ENCODE measurements around the gene C8A.

The C8A gene

DNA sequence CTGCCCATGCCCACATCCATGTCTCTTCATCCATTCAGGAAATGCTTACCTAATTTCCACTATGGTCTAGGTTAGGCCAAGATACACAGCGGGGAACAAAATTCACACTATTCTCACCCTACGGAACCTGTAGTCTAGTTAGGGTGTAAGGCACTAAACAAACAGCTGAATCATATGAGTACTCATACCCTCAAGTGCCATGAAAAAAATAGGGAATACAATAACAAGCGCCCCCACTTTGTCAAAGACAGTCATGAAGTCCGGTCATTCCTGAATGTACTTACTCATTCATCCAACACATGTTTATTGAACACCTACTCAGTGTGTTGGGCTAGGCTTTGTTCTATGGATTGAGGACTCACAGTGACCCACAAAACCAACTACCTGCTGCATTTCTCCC is 29.2 kb upstream of the C8A start:
- Mint-ChIP-seq H3K4me1 (no peaks in the 10 kb centered on the region), H3K9me3 (no peaks in the 10 kb centered on the region), H3K27me3 (peaks cover 40% of the 10 kb centered on the region), H3K27ac (ENCODE audit: low read depth) (no peak overlapping the region), H3K4me3 (no peak overlapping the region), H3K36me3 (ENCODE audit: insufficient read depth) (peaks cover 2% of the 10 kb centered on the region)
- DNase-seq (ENCODE audit: low spot score in 2 of 2) (no peak), ATAC-seq (replicated peaks; ENCODE audit: extremely low read depth, poor library complexity, severe bottlenecking) (no peak)

DNA sequence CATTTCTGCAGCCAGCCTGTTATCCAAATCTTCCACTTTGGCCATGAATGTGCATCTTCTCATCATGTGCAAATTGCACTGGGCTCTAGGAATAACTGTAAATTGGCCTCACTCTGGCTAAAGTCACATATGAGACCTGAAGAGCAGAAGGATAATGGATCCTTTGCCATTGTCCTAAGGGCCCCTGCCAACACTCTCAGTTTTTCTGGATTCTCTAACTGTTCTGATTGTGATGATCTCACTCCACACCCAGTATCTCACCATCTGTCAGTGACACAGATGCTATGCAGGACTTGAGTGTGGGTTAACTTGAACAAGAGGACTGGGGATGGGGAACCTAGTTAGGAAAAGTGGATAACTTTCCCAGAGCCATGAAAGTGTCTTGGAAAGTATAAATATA is 26.9 kb upstream of the C8A start:
- Mint-ChIP-seq H3K27ac (ENCODE audit: low read depth) (no peak overlapping the region), H3K4me1 (peaks cover 10% of the 10 kb centered on the region), H3K9me3 (no peaks in the 10 kb centered on the region), H3K4me3 (no peak overlapping the region), H3K36me3 (ENCODE audit: insufficient read depth) (peaks cover 2% of the 10 kb centered on the region), H3K27me3 (peaks cover 51% of the 10 kb centered on the region)
- no peak for DNase-seq (ENCODE audit: low spot score in 2 of 2)
- ATAC-seq (replicated peaks; ENCODE audit: extremely low read depth, poor library complexity, severe bottlenecking): no peak

DNA sequence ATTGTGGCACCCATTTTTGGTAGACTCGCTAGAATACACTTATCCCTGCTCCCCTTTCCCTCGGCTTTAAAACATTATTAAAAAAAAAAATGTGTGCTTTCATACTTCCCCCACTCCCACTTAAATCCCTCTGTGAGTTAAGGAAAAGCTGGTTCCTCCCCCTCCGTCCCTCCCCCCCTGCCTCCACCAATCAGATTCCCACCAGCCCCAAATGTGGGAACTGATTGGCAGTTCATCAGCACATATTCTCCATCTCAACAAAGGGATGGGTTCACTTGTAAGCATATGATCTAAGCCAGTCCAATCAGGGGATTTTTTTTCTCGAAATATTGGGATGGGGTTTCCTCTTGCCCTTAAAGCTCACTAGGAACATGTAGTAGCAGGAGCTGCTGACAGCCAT is 24.5 kb upstream of the C8A start:
- Mint-ChIP-seq H3K27me3 (peaks cover 44% of the 10 kb centered on the region), H3K4me3 (no peak overlapping the region), H3K36me3 (ENCODE audit: insufficient read depth) (peaks cover 2% of the 10 kb centered on the region), H3K9me3 (no peaks in the 10 kb centered on the region), H3K4me1 (peaks cover 10% of the 10 kb centered on the region), H3K27ac (ENCODE audit: low read depth) (no peak overlapping the region)
- DNase-seq (ENCODE audit: low spot score in 2 of 2): no peak
- ATAC-seq (replicated peaks; ENCODE audit: extremely low read depth, poor library complexity, severe bottlenecking): no peak

DNA sequence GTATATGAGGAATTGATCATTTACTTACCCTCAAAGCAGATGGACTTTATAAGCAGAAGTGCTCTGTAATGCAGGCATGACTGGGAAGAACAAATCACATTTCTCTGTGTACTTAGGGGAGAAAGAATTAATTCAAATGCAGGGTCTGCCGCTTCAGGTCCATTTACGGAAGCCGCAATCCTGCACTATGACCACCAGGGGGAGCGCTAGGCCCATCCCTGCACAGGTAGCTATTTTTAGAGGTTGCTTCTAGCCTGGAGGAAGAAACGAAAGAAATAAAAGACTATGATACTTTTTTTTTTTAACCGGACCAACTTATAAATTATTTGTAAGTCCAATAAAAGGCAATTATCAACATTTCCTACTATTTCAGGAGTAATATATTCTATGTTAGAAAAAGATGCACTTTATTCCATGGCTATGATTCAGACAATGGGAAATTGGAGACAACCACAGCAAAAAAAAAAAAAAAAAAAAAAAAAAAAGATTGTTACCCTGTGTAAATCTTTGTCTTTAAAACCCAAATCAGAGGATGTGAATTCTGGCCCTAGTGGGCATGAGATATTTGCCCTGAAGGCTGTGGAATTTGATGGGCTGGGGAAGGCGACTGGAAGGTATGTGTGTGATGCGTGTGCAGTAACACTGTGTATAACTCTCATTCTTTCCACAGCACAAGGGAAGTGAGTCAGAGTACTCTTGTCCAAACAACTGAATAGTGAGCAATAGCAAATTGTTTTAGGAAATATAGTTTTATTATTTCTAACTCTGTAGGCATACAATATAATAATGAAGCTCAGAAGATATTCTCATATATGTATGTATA is 22.5 kb upstream of the C8A start:
- Mint-ChIP-seq H3K27ac (ENCODE audit: low read depth) (no peak overlapping the region), H3K4me3 (no peak overlapping the region), H3K9me3 (no peaks in the 10 kb centered on the region), H3K36me3 (ENCODE audit: insufficient read depth) (peaks cover 2% of the 10 kb centered on the region), H3K4me1 (peaks cover 10% of the 10 kb centered on the region), H3K27me3 (peaks cover 29% of the 10 kb centered on the region)
- ATAC-seq (replicated peaks; ENCODE audit: extremely low read depth, poor library complexity, severe bottlenecking) (peak; percentile 71), DNase-seq (ENCODE audit: low spot score in 2 of 2) (peak; percentile 42 to 54)

DNA sequence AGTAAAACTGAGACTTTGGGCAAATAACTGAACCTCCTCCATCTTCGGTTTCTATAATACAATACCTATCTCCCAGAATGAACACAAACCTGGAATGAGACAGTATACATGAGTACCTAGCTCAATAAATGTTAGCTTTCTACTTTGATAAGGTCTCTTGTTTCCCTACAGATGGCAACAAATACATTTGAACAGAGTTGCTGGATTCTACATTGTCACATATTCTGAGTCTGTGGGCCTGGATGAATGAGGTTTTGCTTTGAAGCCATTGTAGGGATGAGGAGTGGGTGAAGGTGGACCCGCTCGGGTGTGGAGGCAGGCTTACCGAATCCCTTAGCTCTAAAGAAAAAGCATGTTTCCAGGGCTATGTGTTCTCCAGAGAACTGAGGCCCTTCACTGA is 21.5 kb upstream of the C8A start:
- H3K36me3 Mint-ChIP-seq (ENCODE audit: insufficient read depth): peaks cover 2% of the 10 kb centered on the region

DNA sequence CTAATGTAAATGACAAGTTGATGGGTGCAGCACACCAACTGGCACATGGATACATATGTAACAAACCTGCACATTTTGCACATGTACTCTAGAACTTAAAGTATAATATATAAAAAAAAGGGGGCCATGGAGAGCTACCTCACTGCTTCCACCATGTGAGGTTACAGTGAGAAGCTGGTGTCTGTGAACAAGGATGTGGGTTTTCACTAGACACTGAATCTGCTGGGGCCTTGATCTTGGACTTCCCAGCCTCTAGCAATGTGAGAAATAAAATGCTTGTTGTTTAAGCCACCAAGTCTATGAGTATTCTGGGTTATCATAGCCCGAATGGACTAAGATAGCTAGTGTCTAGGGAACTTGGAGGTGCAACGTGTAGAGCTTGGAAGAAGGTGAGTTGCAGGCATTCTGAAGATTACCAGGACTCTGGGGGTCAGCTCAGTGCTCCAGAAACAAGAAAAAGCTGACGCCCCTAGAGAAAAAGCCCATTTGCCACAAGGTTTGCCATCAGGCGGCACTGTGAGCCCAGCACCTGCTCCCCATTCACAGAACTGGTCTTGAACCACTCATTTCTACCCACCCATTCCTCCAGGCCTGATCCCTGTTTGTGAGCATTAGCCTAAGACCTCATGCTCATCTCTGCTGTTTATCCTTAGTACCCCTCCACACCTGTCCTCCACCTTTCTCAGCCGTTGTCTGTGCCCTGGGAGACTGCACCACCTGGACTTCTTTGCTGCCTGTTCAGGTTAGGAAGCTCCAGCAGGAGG is 20.3 kb upstream of the C8A start:
- peaks cover 2% of the 10 kb centered on the region for H3K36me3 Mint-ChIP-seq (ENCODE audit: insufficient read depth)
- H3K9me3 Mint-ChIP-seq: no peaks in the 10 kb centered on the region
- H3K4me3 Mint-ChIP-seq: no peak overlapping the region
- H3K27me3 Mint-ChIP-seq: peaks cover 22% of the 10 kb centered on the region
- peaks cover 10% of the 10 kb centered on the region for H3K4me1 Mint-ChIP-seq
- no peak overlapping the region for H3K27ac Mint-ChIP-seq (ENCODE audit: low read depth)
- DNase-seq (ENCODE audit: low spot score in 2 of 2) (no peak), ATAC-seq (replicated peaks; ENCODE audit: extremely low read depth, poor library complexity, severe bottlenecking) (no peak)

More for the DNA sequence above, 21.5 kb upstream of the C8A start:
- peaks cover 28% of the 10 kb centered on the region for H3K27me3 Mint-ChIP-seq
- no peak for ATAC-seq (replicated peaks; ENCODE audit: extremely low read depth, poor library complexity, severe bottlenecking)
- no peak overlapping the region for H3K27ac Mint-ChIP-seq (ENCODE audit: low read depth)
- no peak for DNase-seq (ENCODE audit: low spot score in 2 of 2)
- peaks cover 10% of the 10 kb centered on the region for H3K4me1 Mint-ChIP-seq
- H3K4me3 Mint-ChIP-seq: no peak overlapping the region
- H3K9me3 Mint-ChIP-seq: no peaks in the 10 kb centered on the region

DNA sequence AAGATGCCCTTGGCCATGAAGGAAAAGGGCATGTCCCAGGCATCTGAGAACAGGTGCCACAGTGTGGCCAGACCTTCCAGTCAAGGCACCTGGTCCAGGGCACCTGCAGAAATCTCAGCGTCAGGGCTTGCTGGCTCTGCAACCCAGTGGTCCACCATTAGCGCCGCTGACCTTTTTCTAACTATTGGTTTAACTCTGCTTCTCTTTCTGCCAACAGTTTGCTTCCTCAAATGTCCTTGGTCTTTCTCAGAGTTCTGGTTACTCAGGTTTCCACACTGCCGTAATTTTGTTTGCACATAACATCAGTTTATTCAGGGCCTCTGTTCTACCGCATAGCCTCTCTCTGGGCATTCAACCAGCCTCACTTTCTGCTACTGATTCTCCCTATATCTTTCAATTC is 18.9 kb upstream of the C8A start:
- ATAC-seq (replicated peaks; ENCODE audit: extremely low read depth, poor library complexity, severe bottlenecking) (no peak), DNase-seq (ENCODE audit: low spot score in 2 of 2) (no peak)
- H3K27me3 Mint-ChIP-seq: peaks cover 27% of the 10 kb centered on the region
- no peaks in the 10 kb centered on the region for H3K9me3 Mint-ChIP-seq
- no peak overlapping the region for H3K27ac Mint-ChIP-seq (ENCODE audit: low read depth)
- H3K4me1 Mint-ChIP-seq: peaks cover 10% of the 10 kb centered on the region
- H3K36me3 Mint-ChIP-seq (ENCODE audit: insufficient read depth): no peaks in the 10 kb centered on the region
- H3K4me3 Mint-ChIP-seq: no peak overlapping the region

DNA sequence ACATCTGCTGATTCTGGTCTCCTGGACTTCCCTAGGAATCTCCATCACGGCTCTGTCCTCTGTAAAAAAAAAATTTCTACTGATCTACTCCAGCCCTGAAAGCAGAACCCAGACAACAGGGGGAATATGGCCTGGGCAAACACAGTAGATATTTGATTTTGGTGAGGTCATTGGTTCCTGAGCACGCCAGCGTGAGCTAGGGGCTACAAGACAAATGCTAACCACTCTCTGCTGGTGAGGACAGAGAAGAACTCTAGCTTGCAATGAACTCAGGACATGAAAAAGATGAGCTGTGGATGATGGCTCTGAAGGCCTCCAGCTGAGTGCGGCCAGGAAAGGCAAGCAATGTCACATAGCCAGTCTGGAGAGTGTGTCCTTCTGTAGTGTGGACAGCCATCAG is 18.2 kb upstream of the C8A start:
- Mint-ChIP-seq H3K36me3 (ENCODE audit: insufficient read depth) (no peaks in the 10 kb centered on the region), H3K9me3 (no peaks in the 10 kb centered on the region), H3K27ac (ENCODE audit: low read depth) (no peak overlapping the region), H3K4me3 (no peak overlapping the region), H3K27me3 (peaks cover 21% of the 10 kb centered on the region), H3K4me1 (peaks cover 10% of the 10 kb centered on the region)
- no peak for DNase-seq (ENCODE audit: low spot score in 2 of 2)
- ATAC-seq (replicated peaks; ENCODE audit: extremely low read depth, poor library complexity, severe bottlenecking): no peak

DNA sequence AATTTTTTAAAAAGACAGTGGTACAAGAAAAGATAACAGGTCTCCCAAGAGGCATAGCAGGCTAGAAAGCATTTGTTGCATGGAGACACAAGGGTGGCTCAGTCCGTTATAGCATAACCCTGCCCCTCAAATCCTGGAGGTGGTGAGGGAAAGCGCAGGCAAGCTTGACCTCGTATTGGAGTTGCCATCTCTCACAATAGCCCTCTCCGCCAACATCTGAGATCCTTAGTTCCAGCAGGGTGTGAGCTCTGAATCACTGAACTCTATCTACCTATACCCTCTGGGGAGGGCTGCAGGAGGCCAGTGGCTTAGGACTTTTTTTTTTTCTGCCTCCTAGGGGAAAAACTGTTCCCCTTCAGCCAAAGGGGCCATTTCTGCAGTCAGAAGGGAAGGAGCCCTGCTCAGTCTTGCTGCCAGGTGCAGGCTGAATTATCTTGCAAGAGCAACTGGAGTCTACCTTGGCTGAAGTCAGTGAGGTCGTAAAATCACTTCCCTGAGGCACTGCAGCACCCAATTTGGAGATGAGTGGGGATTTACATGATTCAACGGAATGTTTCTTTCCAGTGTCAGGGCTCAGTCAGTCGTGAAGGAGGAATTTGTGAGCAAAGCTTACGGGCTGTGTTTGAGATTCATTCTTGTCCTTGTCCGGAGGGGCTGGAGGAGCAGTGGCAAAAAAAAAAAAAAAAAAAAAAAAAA is 17.2 kb upstream of the C8A start:
- H3K4me1 Mint-ChIP-seq: peaks cover under 1% of the 10 kb centered on the region
- peaks cover 14% of the 10 kb centered on the region for H3K27me3 Mint-ChIP-seq
- H3K27ac Mint-ChIP-seq (ENCODE audit: low read depth): no peak overlapping the region
- ATAC-seq (replicated peaks; ENCODE audit: extremely low read depth, poor library complexity, severe bottlenecking): no peak
- H3K4me3 Mint-ChIP-seq: no peak overlapping the region
- no peaks in the 10 kb centered on the region for H3K9me3 Mint-ChIP-seq
- no peak for DNase-seq (ENCODE audit: low spot score in 2 of 2)
- no peaks in the 10 kb centered on the region for H3K36me3 Mint-ChIP-seq (ENCODE audit: insufficient read depth)

DNA sequence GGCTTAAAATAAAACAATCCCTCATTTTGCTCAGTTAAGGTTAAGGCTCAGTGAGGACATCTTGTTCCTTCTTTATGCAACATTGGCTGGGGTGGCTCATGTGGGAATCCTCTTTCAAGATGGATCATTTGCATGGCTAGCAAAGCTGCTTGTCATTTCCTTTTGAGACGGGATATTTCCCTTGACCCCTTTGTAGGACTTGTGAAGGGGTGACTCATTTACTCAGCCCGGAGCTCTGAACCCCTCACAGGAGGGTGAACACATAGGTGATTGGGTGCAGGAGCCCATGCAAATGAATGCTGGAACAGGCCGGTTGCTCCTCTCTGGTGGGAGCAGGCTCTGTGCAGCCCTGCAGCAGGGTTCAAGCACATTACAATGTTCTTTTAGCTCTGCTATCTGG is 15.8 kb upstream of the C8A start:
- ATAC-seq (replicated peaks; ENCODE audit: extremely low read depth, poor library complexity, severe bottlenecking): no peak
- no peaks in the 10 kb centered on the region for H3K4me1 Mint-ChIP-seq
- no peak for DNase-seq (ENCODE audit: low spot score in 2 of 2)
- H3K9me3 Mint-ChIP-seq: no peaks in the 10 kb centered on the region
- no peaks in the 10 kb centered on the region for H3K36me3 Mint-ChIP-seq (ENCODE audit: insufficient read depth)
- H3K27ac Mint-ChIP-seq (ENCODE audit: low read depth): no peak overlapping the region
- peaks cover 15% of the 10 kb centered on the region for H3K27me3 Mint-ChIP-seq
- H3K4me3 Mint-ChIP-seq: no peak overlapping the region

DNA sequence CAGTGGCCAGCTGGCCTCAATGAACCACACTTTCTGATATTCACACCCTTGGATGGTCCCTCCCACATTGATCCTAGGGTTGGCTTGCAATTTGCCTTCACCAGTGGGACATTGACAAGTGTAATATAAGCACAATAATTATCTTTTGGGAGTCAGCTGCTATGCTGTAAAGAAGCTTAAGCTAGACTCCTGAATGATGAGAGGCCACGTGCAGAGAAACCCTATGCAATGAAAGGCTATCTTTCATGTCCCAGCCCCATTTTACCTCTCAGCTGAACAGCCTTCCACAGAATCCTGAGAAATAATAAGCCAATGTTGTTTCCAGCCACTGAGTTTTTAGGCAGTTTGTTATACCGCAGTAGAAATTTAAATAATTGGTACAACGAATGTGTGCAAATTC is 11.1 kb upstream of the C8A start:
- Mint-ChIP-seq H3K4me3 (no peak overlapping the region), H3K27ac (ENCODE audit: low read depth) (no peak overlapping the region), H3K4me1 (peaks cover 5% of the 10 kb centered on the region), H3K36me3 (ENCODE audit: insufficient read depth) (no peaks in the 10 kb centered on the region), H3K9me3 (peaks cover 5% of the 10 kb centered on the region), H3K27me3 (peaks cover 54% of the 10 kb centered on the region)
- DNase-seq (ENCODE audit: low spot score in 2 of 2) (no peak), ATAC-seq (replicated peaks; ENCODE audit: extremely low read depth, poor library complexity, severe bottlenecking) (no peak)

DNA sequence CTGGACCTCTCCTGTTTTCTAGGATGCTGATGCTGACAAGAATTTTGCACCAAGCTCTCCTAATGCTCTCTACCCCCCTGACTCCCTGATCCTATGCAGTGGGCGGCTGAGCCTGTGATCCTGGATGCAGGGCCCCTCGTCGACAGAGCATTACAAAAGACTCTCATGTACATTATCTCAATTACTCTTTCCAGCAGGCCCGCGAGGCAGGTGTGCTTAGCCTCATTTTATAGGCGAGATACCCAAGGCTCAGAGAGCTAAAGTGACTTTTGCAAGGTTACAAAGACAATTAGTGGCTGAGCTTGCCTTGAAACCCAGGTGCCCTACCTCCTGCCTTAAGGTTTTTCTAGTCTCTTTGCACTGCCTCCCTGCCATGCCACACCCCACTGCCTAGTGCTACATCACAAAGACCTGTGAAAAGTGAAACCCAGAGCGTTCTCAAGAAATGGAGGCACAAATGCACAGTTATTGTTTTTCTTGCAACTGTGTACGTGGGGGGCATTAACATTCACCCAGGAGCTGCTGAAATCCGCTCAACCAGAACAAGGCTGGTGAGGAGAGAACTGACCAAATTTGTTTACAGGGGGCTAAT is 10.0 kb upstream of the C8A start:
- Mint-ChIP-seq H3K4me3 (no peak overlapping the region), H3K27me3 (peaks cover 46% of the 10 kb centered on the region), H3K4me1 (peaks cover 5% of the 10 kb centered on the region), H3K36me3 (ENCODE audit: insufficient read depth) (no peaks in the 10 kb centered on the region), H3K27ac (ENCODE audit: low read depth) (no peak overlapping the region), H3K9me3 (peaks cover 5% of the 10 kb centered on the region)
- DNase-seq (ENCODE audit: low spot score in 2 of 2) (no peak), ATAC-seq (replicated peaks; ENCODE audit: extremely low read depth, poor library complexity, severe bottlenecking) (no peak)

Measured in central memory CD8-positive, alpha-beta T cell (primary cell).